ENCODE data around the gene RNF145.

DNA sequence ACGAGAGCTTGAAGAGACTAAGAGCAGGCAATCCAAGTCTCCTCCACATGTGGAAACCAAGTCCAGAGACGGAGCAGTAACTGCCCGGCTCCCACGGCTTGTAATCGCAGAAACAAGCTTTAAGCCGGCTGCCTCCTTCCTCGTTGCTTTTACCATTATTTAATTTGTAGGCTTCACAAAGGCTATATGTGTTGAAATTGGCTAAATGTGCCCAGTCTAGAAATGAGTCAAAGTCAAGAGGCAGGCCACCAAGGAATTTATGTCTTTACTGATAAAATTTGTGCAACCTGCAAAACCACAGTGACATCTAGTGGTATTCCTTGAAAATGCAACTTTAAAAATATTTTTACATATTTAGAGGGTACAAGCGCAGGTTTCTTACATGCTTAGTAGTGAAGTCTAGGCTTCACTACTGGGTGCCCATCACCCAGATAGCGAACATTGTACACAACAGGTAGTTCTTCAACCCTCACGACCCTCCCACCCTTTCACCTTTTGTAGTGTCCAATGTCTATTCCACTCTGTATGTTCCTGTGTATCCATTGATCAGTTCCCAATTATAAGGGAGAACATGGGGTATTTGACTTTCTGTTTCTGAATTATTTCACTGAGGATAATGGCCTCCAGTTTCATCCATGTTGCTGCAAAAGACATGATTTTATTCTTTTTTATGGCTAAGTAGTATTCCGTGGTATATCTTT is 76.2 kb downstream of the RNF145 start:
- TF ChIP-seq, protein P1, sequence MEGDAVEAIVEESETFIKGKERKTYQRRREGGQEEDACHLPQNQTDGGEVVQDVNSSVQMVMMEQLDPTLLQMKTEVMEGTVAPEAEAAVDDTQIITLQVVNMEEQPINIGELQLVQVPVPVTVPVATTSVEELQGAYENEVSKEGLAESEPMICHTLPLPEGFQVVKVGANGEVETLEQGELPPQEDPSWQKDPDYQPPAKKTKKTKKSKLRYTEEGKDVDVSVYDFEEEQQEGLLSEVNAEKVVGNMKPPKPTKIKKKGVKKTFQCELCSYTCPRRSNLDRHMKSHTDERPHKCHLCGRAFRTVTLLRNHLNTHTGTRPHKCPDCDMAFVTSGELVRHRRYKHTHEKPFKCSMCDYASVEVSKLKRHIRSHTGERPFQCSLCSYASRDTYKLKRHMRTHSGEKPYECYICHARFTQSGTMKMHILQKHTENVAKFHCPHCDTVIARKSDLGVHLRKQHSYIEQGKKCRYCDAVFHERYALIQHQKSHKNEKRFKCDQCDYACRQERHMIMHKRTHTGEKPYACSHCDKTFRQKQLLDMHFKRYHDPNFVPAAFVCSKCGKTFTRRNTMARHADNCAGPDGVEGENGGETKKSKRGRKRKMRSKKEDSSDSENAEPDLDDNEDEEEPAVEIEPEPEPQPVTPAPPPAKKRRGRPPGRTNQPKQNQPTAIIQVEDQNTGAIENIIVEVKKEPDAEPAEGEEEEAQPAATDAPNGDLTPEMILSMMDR (IDR thresholded peaks at IDR 0.05): peak; percentile 46 to 76 (median 68)
- no peak for TF ChIP-seq POLR2A (IDR thresholded peaks at IDR 0.05)
